ENCODE data around the gene CD7.
A peak's percentile ranks its signal among the peaks of the same experiment; 100 is the strongest.

The CD7 gene

DNA sequence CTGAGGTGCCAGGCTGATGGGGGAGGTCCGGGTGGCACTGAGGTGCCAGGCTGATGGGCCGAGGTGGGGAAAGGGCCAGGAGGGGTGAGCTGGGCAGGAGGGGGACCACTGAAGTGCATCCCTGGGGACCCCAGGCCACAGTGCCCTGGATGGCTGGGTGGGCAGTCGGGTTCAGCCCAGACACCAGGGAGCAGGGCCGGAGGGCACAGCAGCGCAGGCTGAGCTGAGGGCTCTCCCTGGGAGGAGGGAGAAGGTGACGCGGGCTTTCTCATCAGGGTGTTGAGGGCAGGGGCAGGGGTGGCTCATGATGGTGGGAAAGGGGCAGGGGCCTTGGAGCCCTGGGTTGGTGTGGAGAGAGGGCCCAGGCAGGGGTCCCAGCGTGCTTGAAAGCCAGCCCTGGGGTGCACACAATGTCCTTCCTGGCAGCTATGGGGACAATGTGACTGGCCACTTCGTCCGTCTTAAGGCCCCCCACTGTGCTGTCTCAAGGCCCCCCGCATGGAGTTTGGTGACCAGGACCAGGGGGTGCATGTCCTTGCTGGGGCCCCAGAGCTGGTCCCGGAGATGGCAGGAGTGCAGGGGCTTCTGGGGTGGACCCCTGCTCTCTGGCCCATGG is 16.0 kb downstream of the CD7 start:
- in situ Hi-C loops (cut with HindIII; ENCODE audit: low pct_unique_long_range_greater_than_20kb, low sequenced_read_pairs): no loop called here
- no peak for TF ChIP-seq JUND (IDR thresholded peaks at IDR 0.05; ENCODE audit: low read depth)
- no peak for DNase-seq (ENCODE audit: low read depth in 1 of 2, low spot score in 1 of 2)

DNA sequence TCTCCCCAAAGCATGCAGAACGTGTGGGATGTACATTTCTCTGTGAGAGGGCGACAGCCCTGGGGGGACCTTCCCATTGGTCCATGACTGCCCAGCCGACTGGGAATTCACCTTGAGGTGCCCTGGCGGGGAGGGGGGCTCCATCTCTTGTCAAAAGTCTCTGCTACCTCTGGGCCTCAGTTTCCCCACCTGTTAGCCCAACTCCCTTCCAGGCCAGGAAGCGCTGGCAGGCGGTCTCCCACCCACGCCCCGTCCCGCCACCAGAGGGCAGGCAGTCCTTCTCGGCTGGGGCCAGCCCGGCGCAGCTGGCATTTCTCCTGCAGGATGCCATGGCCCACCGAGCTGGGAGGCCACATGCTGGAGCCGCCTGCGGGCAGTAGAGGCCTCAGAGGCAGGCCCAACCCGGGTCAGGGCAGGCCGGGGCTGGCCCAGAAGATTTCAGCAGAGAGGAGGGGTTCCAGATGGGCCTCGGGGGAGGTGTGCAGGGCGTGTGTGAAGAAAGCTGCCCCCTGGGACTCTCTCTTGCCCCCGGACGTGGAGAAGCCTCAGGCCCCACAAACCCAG is 16.6 kb downstream of the CD7 start:
- in situ Hi-C loops (cut with HindIII; ENCODE audit: low pct_unique_long_range_greater_than_20kb, low sequenced_read_pairs): no loop called here
- DNase-seq (ENCODE audit: low read depth in 1 of 2, low spot score in 1 of 2): peak; percentile 76 to 87
- no peak for TF ChIP-seq JUND (IDR thresholded peaks at IDR 0.05; ENCODE audit: low read depth)

DNA sequence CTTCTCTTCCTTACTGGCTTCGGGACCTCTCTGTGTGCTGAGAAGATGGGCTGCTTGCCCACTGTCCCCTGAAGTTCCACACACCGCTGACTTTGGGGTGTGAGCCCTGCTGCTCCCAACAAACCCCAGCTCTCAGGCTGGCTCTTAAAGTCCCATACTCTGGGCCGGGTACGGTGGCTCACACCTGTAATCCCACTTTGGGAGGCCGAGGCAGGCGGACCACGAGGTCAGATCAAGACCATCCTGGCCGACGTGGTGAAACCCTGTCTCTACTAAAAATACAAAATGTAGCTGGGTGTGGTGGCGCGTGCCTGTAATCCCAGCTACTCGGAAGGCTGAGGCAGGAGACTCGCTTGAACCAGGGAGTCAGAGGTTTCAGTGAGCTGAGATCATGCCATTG is 17.2 kb downstream of the CD7 start:
- no peak for TF ChIP-seq JUND (IDR thresholded peaks at IDR 0.05; ENCODE audit: low read depth)
- in situ Hi-C loops (cut with HindIII; ENCODE audit: low pct_unique_long_range_greater_than_20kb, low sequenced_read_pairs): no loop called here
- DNase-seq (ENCODE audit: low read depth in 1 of 2, low spot score in 1 of 2): no peak

DNA sequence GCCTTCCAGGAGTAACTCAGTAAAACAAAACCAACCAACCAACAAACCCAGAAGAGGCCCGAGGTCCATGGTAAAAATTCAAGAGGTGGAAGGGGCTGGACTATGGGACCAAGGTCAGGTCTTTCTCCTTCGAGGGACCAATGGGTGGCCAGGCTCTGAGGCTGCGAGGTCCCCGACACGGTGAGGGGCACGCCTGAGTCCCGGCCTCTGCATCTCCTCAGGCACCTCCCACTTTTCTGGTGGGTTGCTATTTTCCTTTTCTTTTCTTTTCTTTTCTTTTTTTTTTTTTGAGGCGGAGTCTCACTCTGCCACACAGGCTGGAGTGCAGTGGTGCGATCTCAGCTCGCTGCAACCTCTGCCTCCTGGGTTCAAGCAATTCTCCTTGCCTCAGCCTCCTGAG is 18.0 kb downstream of the CD7 start:
- DNase-seq (ENCODE audit: low read depth in 1 of 2, low spot score in 1 of 2): no peak
- in situ Hi-C loops (cut with HindIII; ENCODE audit: low pct_unique_long_range_greater_than_20kb, low sequenced_read_pairs): no loop called here
- TF ChIP-seq JUND (IDR thresholded peaks at IDR 0.05; ENCODE audit: low read depth): no peak

DNA sequence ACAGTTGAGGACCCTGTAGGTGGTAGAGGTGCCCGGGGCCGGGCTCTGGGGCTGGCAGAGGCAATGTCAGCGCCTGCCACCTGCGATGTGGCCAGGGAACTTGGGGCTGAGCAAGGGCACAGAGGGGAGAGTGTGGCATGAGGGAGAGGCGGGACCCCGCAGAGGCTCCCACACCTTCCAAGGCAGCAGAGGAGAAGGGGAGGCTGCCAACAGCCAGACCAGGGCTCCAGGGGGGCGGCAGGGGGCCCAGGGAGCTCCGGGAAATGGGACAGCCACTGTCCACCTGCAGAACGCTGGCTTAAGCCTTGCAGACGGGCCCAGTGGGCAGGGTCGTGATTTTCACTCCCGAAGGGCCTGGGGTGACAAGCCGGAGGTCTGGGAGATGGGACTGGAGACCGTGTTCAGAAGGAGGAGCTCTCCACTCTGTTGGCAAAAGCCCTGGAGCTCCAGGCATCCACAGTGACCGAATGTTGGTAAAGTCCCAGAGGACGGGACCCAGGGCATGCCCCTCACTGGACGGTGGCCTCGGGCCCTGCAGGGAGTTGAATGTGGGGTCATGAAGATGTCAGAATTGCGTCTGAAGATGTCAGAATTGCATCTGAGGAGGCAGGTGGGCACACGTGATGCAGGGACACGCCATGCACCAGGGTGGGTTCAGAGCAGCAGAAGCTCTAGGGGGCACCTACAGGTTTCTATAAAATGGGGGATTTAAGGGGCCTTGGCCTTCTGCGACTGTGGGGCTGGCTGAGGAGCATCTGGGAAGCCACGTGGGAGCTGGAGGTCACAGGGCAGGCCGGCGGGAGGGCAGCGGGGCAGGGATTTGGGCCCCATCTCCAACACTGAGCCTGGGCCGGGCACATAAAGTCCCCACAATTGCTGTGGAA is 18.6 kb downstream of the CD7 start:
- in situ Hi-C loops (cut with HindIII; ENCODE audit: low pct_unique_long_range_greater_than_20kb, low sequenced_read_pairs): no loop called here
- DNase-seq (ENCODE audit: low read depth in 1 of 2, low spot score in 1 of 2): no peak
- TF ChIP-seq JUND (IDR thresholded peaks at IDR 0.05; ENCODE audit: low read depth): no peak

DNA sequence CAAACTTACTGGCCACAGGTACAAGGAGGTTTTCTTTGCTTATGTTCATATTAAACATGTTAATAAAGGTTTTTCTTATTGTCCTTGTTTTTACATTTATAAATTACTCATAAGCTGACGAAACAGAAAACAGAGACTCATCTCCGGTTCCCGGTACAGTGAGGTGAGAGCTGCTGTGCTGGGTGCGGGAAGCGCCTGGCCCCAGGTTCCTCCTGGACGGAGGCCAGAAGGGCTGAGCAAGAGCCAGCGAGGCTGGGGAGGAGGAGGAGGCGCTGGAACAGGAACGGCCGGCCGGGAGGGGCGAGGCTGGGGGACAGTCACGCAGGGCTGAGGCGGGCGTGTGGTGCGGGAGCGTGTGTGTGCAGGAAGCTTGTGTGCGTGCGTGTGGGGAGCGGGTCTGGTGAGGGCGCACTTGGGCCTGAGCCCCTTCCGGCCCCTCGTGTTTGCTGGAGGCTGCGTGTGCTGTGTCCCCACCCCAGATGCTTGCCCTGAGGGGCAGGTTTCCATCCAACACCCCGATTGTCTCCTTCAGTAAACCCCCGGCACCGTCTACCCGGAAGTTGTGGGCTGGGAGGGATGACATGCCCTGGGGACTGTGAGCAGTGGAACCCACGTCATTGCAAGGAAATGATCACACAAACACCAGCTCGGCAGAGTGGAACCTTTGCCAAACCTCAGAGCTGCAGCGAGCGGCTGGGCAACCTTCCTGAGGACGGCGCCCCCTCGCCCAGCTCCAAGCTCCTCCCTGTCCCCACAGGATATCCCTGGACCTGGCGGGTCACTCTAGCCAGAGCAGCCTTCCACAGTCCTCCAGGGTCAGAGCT is 19.5 kb downstream of the CD7 start:
- TF ChIP-seq JUND (IDR thresholded peaks at IDR 0.05; ENCODE audit: low read depth): no peak
- in situ Hi-C loops (cut with HindIII; ENCODE audit: low pct_unique_long_range_greater_than_20kb, low sequenced_read_pairs): no loop called here
- DNase-seq (ENCODE audit: low read depth in 1 of 2, low spot score in 1 of 2): peak; percentile 94

DNA sequence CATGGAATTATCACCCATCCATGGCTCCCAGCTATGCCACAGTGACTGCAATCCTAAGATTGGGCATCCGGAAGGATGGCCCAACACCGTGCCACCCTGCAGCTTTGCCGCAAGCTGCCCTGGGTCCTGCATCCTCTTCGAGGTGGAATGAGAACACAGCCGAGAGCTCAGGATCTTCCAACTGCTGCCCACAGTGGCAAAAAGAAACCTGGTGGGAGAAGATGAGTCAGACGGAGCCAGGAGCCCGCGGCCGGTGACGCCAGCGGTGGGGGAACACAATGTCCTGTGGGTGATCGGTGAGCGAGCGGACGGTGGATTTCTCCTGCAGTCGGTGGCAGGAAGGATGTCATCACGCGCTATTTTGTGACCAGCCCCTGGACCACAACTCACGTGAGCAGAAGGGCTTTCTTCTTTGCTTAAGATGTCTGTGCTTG is 20.1 kb downstream of the CD7 start:
- in situ Hi-C loops (cut with HindIII; ENCODE audit: low pct_unique_long_range_greater_than_20kb, low sequenced_read_pairs): no loop called here
- no peak for TF ChIP-seq JUND (IDR thresholded peaks at IDR 0.05; ENCODE audit: low read depth)
- no peak for DNase-seq (ENCODE audit: low read depth in 1 of 2, low spot score in 1 of 2)

DNA sequence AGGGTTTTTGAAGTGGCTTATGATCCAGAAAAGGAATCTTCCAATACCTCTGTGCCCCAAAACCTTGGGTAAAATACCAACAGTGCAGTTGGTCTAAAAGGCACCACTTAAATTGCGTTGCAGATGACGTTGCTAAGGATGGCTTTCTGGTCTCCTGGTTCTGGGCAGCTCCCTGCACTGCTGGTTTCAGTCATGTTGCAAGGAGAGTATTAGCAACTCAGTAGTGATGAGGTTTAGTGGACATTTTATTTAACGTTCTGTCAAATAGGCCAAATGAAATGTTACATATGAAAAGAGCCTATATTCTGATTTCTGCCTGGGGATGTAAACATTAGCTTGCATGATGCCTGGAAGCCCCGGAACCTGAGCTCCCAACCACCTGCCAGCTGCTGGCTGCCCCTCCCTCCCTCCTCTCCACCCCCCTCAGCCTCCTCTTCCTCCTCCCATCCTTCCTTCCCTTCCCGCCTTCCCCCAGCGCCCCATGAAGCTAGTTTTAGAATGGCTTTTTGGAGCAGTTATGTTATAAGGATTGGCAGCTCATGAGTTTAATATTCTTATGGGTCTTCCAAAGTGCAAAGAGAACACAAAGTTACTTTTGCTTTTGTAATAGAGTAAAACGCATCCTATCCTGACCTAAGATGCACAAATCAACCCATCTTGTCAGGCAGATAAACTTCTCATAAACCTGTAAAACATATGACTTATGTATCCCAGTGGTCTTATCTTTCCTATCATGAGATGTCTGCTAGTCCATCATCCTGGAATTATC is 20.7 kb downstream of the CD7 start:
- no peak for DNase-seq (ENCODE audit: low read depth in 1 of 2, low spot score in 1 of 2)
- TF ChIP-seq JUND (IDR thresholded peaks at IDR 0.05; ENCODE audit: low read depth): no peak
- in situ Hi-C loops (cut with HindIII; ENCODE audit: low pct_unique_long_range_greater_than_20kb, low sequenced_read_pairs): no loop called here

DNA sequence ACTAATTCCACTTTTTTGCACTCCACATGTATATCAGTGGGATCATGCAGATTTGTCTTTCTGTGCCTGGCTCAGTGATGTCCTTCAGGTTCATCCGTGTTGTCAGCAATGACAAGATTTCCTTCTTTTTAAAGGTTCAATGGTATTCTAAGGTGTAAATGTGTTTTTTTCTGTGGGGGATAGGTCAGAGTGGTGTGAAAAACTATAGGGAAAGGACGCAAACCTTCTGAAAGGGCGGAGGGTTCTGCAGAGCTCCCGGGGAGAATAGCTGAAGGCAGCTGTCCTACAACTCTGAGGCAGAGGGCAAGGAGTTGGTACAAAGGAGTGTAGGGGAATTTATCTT is 22.0 kb downstream of the CD7 start:
- TF ChIP-seq JUND (IDR thresholded peaks at IDR 0.05; ENCODE audit: low read depth): no peak
- in situ Hi-C loops (cut with HindIII; ENCODE audit: low pct_unique_long_range_greater_than_20kb, low sequenced_read_pairs): no loop called here
- no peak for DNase-seq (ENCODE audit: low read depth in 1 of 2, low spot score in 1 of 2)

DNA sequence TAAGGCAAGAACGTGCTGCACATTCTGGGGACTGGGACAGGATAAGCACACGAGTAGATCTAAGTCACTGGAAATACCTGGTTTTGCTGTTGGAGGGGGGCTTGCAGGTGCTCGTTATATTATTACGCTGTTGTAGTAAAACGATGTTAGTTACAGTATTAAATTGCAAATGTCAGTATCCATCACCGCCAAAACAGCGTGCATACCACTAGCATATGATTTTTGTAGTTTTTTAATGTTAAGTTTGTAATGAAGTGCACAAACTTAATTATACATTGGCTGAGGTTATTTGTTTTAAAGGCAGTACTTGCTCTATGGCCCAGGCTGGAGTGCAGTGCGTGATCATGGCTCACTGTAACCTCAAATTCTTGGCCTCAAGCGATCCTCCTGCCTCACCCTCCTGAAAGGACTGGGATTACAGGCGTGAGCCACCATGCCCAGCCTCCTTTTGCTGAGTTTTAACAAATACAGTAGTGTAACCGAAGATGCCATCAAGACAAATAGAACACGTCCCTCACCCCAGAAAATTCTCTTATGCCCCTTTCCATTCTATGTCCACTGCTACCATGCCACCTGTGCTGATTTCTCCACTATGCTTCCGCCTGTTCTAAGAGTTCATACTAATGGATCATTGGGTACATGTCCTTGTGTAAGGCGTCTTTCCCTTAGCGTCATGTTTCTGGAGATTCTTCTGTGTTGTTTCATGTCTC is 23.2 kb downstream of the CD7 start:
- TF ChIP-seq JUND (IDR thresholded peaks at IDR 0.05; ENCODE audit: low read depth): no peak
- no peak for DNase-seq (ENCODE audit: low read depth in 1 of 2, low spot score in 1 of 2)
- in situ Hi-C loops (cut with HindIII; ENCODE audit: low pct_unique_long_range_greater_than_20kb, low sequenced_read_pairs): no loop called here
